Liver (tissue), 9 donors: ENCODE results near the gene NELL1. TPM values are rescaled to one million over a fixed set of nuclear protein-coding genes. Genes with fewer than 3 reads are reported as not detected.

Experiments used
- DNase-seq: peaks from one replicate; pipeline ENCODE4 v3.0.0-alpha.2; 2017; ENCODE audit warnings: low spot score
- H3K27ac ChIP-seq, 2 donors: one replicate each; pipeline ENCODE4 v1.7.0; 2013; ENCODE audit warnings: inconsistent platforms in 2 of 2, low read length in 2 of 2, control low read depth in 1 of 2, low read depth in 1 of 2, mild to moderate bottlenecking in 1 of 2
- H3K27me3 ChIP-seq, 4 donors: one replicate each; pipeline versions ENCODE4 v1.6.1 to v1.7.0; 2013; ENCODE audit warnings: low read length in 3 of 4, inconsistent platforms in 1 of 4, mild to moderate bottlenecking in 1 of 4, moderate library complexity in 1 of 4; ENCODE audit not compliant: control insufficient read depth in 4 of 4, insufficient read depth in 4 of 4
- H3K36me3 ChIP-seq, 4 donors: one replicate each; pipeline versions ENCODE4 v1.6.1 to v1.7.0; 2013; ENCODE audit warnings: low read length in 3 of 4, mild to moderate bottlenecking in 3 of 4, low read depth in 1 of 4, moderate library complexity in 1 of 4; ENCODE audit not compliant: control insufficient read depth in 4 of 4, insufficient read depth in 3 of 4
- H3K4me1 ChIP-seq, 4 donors: one replicate each; pipeline versions ENCODE4 v1.6.1 to v1.7.0; 2013; ENCODE audit warnings: low read length in 3 of 4, mild to moderate bottlenecking in 3 of 4, moderate library complexity in 1 of 4; ENCODE audit not compliant: control insufficient read depth in 4 of 4, insufficient read depth in 4 of 4
- H3K4me3 ChIP-seq, 3 donors: one replicate each; pipeline versions ENCODE4 v1.6.1 to v1.7.0; 2013; ENCODE audit warnings: low read length in 3 of 3, control low read depth in 1 of 3, low read depth in 1 of 3, mild to moderate bottlenecking in 1 of 3
- H3K9ac ChIP-seq, 2 donors: one replicate each; pipeline ENCODE4 v1.7.0; 2013; ENCODE audit warnings: low read length in 2 of 2, mild to moderate bottlenecking in 2 of 2, moderate library complexity in 2 of 2, control low read depth in 1 of 2, low read depth in 1 of 2
- H3K9me3 ChIP-seq, 4 donors: one replicate each; pipeline versions ENCODE4 v1.6.1 to v1.7.0; 2013; ENCODE audit warnings: low read length in 3 of 4; ENCODE audit not compliant: control insufficient read depth in 4 of 4
- ATF3 ChIP-seq: IDR thresholded peaks from 2 replicates; pipeline ENCODE4 v1.6.1; 2016; ENCODE audit warnings: antibody characterized with exemption
- CTCF ChIP-seq: fragments of 150-350 bp; IDR thresholded peaks from 2 replicates; pipeline ENCODE4 v1.5.1; 2017; ENCODE audit warnings: improper control_type of control experiment, low read depth, low read length; ENCODE audit not compliant: missing input control
- EGR1 ChIP-seq, 2 donors: IDR thresholded peaks; 2 replicates each; pipeline ENCODE4 v1.6.1; 2016 to 2018; ENCODE audit warnings: antibody characterized with exemption in 2 of 2, low read depth in 2 of 2
- FOXA1 ChIP-seq: IDR thresholded peaks from 2 replicates; pipeline ENCODE4 v1.6.1; 2016; ENCODE audit warnings: antibody characterized with exemption
- HNF4A ChIP-seq, 2 donors: conservative IDR thresholded peaks; 2 replicates each; pipeline ENCODE4 v1.6.1; 2016; ENCODE audit warnings: antibody characterized with exemption in 2 of 2, mild to moderate bottlenecking in 2 of 2
- HNF4G ChIP-seq: IDR thresholded peaks from 2 replicates; pipeline ENCODE4 v1.6.1; 2016; ENCODE audit warnings: antibody characterized with exemption
- JUND ChIP-seq, 2 donors: IDR thresholded peaks; 2 replicates each; pipeline ENCODE4 v1.6.1; 2016; ENCODE audit warnings: antibody characterized with exemption in 2 of 2
- MAX ChIP-seq: IDR thresholded peaks from 2 replicates; pipeline ENCODE4 v1.6.1; 2016; ENCODE audit warnings: antibody characterized with exemption
- NR2F2 ChIP-seq: IDR thresholded peaks from 2 replicates; pipeline ENCODE4 v1.6.1; 2016; ENCODE audit warnings: antibody characterized with exemption
- RAD21 ChIP-seq, 2 donors: IDR thresholded peaks; 2 replicates each; pipeline ENCODE4 v1.6.1; 2016; ENCODE audit warnings: antibody characterized with exemption in 2 of 2, mild to moderate bottlenecking in 2 of 2
- REST ChIP-seq: IDR thresholded peaks from 2 replicates; pipeline ENCODE4 v1.6.1; 2016; ENCODE audit warnings: antibody characterized with exemption, mild to moderate bottlenecking
- RXRA ChIP-seq, 2 donors: IDR thresholded peaks; 2 replicates each; pipeline ENCODE4 v1.6.1; 2017 to 2018; ENCODE audit warnings: antibody characterized with exemption in 2 of 2, mild to moderate bottlenecking in 1 of 2
- SP1 ChIP-seq: IDR thresholded peaks from 2 replicates; pipeline ENCODE4 v1.6.1; 2018; ENCODE audit warnings: antibody characterized with exemption, mild to moderate bottlenecking
- TAF1 ChIP-seq: conservative IDR thresholded peaks from 2 replicates; pipeline ENCODE4 v1.6.1; 2016; ENCODE audit warnings: antibody characterized with exemption, mild to moderate bottlenecking
- YY1 ChIP-seq: IDR thresholded peaks from 2 replicates; pipeline ENCODE4 v1.6.1; 2016; ENCODE audit warnings: antibody characterized with exemption, mild to moderate bottlenecking
- WGBS: extraction: QIAGEN DNeasy Blood & Tissue Kit; methylation state at CpG from one replicate; pipeline ENCODE4 v1.1.7; 2013; 5-methylcytosine and 5-hydroxymethylcytosine counted together
- polyA plus RNA-seq, 2 donors: library from polyadenylated mRNA; stranded (reverse) in 1 of 2; unstranded in 1 of 2; fragments of 200-250 nt in 1 of 2; fragments of >200 nt in 1 of 2; fragmentation: Nextera tagmentation in 1 of 2; extraction: Ambion mirVana in 1 of 2; gene quantifications; one replicate each; pipeline versions ENCODE4 v1.2.1 to v1.2.3, GENCODE V29; 2013 to 2015
- total RNA-seq, 2 donors: library from RNA; depleted of rRNA; stranded (reverse); fragments of >200 nt; gene quantifications; one replicate each; pipeline ENCODE4 v1.2.3, GENCODE V29; 2014
- donor health status: healthy.
- donor health status: healthy.
- donor health status: healthy.
- donor health status: healthy.
- donor health status: healthy.

NELL1 gene
- total and polyA plus RNA-seq, 4 donors: not detected

- H3K4me1 ChIP-seq: no peaks in the 10 kb centered on the region
- no peak for DNase-seq
- TF ChIP-seq RXRA (IDR thresholded peaks at IDR 0.05) (no peak), SP1 (no peak), HNF4A (conservative IDR thresholded peaks at IDR 0.05) (no peak), MAX (no peak), REST (no peak), NR2F2 (no peak), CTCF (no peak), JUND (IDR thresholded peaks at IDR 0.05) (no peak), RAD21 (IDR thresholded peaks at IDR 0.05) (no peak)
- no peaks in the 10 kb centered on the region for H3K36me3 ChIP-seq
- no peak overlapping the region for H3K9ac ChIP-seq
- H3K27ac ChIP-seq: no peak overlapping the region
- no peaks in the 10 kb centered on the region for H3K27me3 ChIP-seq
- H3K4me3 ChIP-seq: no peak overlapping the region
- no peaks in the 10 kb centered on the region for H3K9me3 ChIP-seq
- WGBS: 58% methylated on average over 3 of the region's 3 CpGs
These were observed 41.7 kb upstream of the NELL1 start for GRCh38 chr11:20627701-20628100.

- H3K9ac ChIP-seq: no peak overlapping the region
- H3K9me3 ChIP-seq: no peaks in the 10 kb centered on the region
- no peaks in the 10 kb centered on the region for H3K4me1 ChIP-seq
- H3K4me3 ChIP-seq: no peak overlapping the region
- no peaks in the 10 kb centered on the region for H3K27me3 ChIP-seq
- 79% methylated on average over 5 of the region's 5 CpGs for WGBS
- no peak for DNase-seq
- H3K27ac ChIP-seq: no peak overlapping the region
- H3K36me3 ChIP-seq: no peaks in the 10 kb centered on the region
- TF ChIP-seq HNF4G (no peak), SP1 (no peak), RXRA (IDR thresholded peaks at IDR 0.05) (no peak), NR2F2 (no peak), ATF3 (no peak), EGR1 (IDR thresholded peaks at IDR 0.05; ENCODE audit: low read depth in 2 of 2) (no peak), FOXA1 (no peak)
These were observed 37.7 kb upstream of the NELL1 start for GRCh38 chr11:20631519-20632168.

- Histone ChIP-seq H3K4me1 (no peaks in the 10 kb centered on the region), H3K27me3 (no peaks in the 10 kb centered on the region), H3K9ac (no peak overlapping the region), H3K4me3 (no peak overlapping the region), H3K27ac (no peak overlapping the region), H3K9me3 (no peaks in the 10 kb centered on the region), H3K36me3 (no peaks in the 10 kb centered on the region)
- no peak for DNase-seq
- no peak for TF ChIP-seq YY1
- no peak for TF ChIP-seq ATF3
- no peak for TF ChIP-seq SP1
- no peak for TF ChIP-seq FOXA1
- no peak for TF ChIP-seq JUND (IDR thresholded peaks at IDR 0.05)
- TF ChIP-seq HNF4G: no peak
- no peak for TF ChIP-seq TAF1
- no peak for TF ChIP-seq NR2F2
- 19% methylated on average over 1 of the region's 1 CpG for WGBS
These were observed 37.2 kb upstream of the NELL1 start for GRCh38 chr11:20632169-20632532.
